CD4-positive, alpha-beta T cell treated with Interferon gamma for 1 hour (primary cell): ENCODE results near the gene NUCB1.
"Not testable (repeated sequence)": the region's sequence is repeated elsewhere in the genome, so short reads cannot be mapped to it uniquely, and the experiment has no call there.

ENCODE experiments used
- DNase-seq: peaks from one replicate; pipeline ENCODE4 v3.0.0-alpha.2; 2020

NUCB1 gene

GRCh38 chr19:48899781-48900476 lies at the start of gene NUCB1:
TSS of gene NUCB1 (plus strand) at chr19:48900312. CDS start at chr19:48900797, 485 bp downstream.
- peak; percentile 98 for DNase-seq

GRCh38 chr19:48852292-48852691 lies 47.8 kb upstream of the NUCB1 start:
- DNase-seq = no peak

GRCh38 chr19:48853483-48853882 lies 46.6 kb upstream of the NUCB1 start:
- DNase-seq = no peak

GRCh38 chr19:48854103-48854502 lies 46.0 kb upstream of the NUCB1 start:
- no peak for DNase-seq

GRCh38 chr19:48856921-48857320 lies 43.2 kb upstream of the NUCB1 start:
- no peak for DNase-seq

GRCh38 chr19:48858984-48859710 lies 41.0 kb upstream of the NUCB1 start:
- DNase-seq = peak; percentile 86

- DNase-seq = peak; percentile 56
Observed at GRCh38 chr19:48859711-48860572, 40.2 kb upstream of the NUCB1 start.

- no peak for DNase-seq
Observed at GRCh38 chr19:48861313-48861712, 38.8 kb upstream of the NUCB1 start.

- DNase-seq = no peak
Observed at GRCh38 chr19:48862827-48863226, 37.3 kb upstream of the NUCB1 start.

- no peak for DNase-seq
Observed at GRCh38 chr19:48866692-48867091, 33.4 kb upstream of the NUCB1 start.

- no peak for DNase-seq
Observed at GRCh38 chr19:48867123-48867745, 32.9 kb upstream of the NUCB1 start.

GRCh38 chr19:48867746-48868113 lies 32.4 kb upstream of the NUCB1 start:
- DNase-seq = no peak

- DNase-seq = no peak
Observed at GRCh38 chr19:48868114-48868886, 31.8 kb upstream of the NUCB1 start, which contains the start of gene PLEKHA4. TSS of gene PLEKHA4 (minus strand) at chr19:48868617. CDS start at chr19:48867620, 997 bp downstream.

- no peak for DNase-seq
Observed at GRCh38 chr19:48870048-48870447, 30.1 kb upstream of the NUCB1 start.

GRCh38 chr19:48871471-48872181 lies 28.5 kb upstream of the NUCB1 start:
- DNase-seq = not testable (repeated sequence)

GRCh38 chr19:48872182-48872883 lies 27.8 kb upstream of the NUCB1 start, which contains the start of gene PPP1R15A:
TSS of gene PPP1R15A (plus strand) at chr19:48872421. CDS start at chr19:48873234, 813 bp downstream.
- DNase-seq = peak; percentile 98

- peak; percentile 86 for DNase-seq
Observed at GRCh38 chr19:48872884-48873475, 27.1 kb upstream of the NUCB1 start.

GRCh38 chr19:48873476-48874302 lies 26.4 kb upstream of the NUCB1 start:
- DNase-seq = no peak
